HG03457 (cell line): ENCODE data around the gene LTBP2.

Source experiments
- ATAC-seq: cut with Tn5 transposase; IDR thresholded peaks from one replicate; pipeline ENCODE4 v1.9.1; 2021; ENCODE audit warnings: moderate number of reproducible peaks; ENCODE audit not compliant: unreplicated experiment

Gene LTBP2

GRCh38 chr14:74638966-74639365, 26.9 kb upstream of the LTBP2 start:
- no peak for ATAC-seq

DNA sequence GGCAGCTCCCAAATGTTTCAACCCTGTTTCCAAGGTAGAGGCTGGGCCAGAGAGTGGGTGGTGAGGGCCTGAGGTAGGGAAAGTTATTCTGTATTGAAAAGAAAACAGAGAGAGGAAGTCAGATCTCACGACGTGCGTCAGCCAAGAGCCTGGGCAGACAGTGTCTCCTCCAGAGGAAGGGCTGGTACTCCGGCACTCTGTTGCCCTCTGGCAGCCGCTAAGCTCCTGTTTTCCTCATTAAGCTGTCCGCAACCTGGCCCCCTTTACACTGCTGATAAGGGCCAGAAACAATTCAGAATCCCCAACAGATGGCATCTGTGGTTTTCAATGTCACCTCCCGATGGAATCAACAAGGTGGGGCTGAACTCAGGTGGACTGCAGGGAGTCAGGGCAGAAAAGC, 26.0 kb upstream of the LTBP2 start:
- ATAC-seq = no peak

GRCh38 chr14:74637178-74637550, 25.1 kb upstream of the LTBP2 start:
- ATAC-seq = no peak

DNA sequence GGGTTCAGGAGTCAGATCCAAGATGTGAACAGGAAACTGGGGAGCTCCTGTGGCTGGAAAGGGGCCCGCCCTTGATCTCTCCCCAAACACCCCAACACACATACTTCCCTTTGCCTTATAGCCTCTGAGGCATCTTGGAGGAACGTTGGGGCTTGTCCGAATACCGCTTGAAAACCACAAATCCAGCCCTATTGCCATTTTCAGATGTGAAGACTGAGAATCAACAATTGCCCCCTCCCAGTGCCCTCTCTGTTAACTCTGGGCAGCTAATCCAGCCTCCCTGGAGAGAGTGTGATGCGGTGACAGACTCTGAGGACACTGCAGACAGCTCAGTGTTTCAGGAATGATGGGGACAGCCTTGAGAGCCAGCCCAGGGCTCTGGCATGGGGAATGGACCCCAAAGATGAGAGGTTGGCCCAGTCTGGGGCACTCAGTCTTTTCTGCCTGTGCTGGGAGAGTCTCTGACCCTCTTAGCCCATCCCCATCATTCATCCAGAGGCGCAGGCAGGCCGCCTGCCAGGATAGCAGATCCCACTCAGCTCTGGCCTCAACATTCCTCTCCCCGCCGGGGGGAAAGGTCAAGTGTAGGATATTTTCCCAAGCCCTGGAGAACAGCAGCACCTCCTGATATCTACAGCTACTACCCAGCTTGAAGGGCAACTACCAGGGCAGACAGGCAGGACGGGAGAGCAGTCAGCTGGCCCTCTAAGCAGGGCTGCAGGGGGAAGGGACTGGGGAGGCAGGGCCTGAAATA, 24.6 kb upstream of the LTBP2 start:
- ATAC-seq = no peak

DNA sequence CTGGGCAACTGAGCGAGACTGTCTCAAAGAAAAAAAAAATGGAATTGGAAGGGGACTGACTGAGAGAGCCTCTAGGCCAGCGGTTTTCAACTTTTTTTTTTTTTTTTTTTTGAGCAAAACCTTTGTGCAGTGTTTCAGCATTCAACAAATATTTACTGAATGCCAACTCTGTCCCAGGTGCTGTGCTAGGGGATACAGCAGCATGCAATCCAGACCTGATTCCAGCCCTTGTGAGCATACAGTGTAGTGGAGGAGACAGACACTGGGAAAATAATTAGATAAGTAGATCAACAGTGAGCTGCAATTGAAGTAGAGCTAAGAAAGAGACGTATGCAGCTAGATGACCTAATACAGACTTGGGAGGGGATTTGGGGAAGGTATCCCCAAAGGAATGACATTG, 23.8 kb upstream of the LTBP2 start:
- no peak for ATAC-seq

GRCh38 chr14:74634964-74635363, 22.9 kb upstream of the LTBP2 start:
- ATAC-seq = no peak

DNA sequence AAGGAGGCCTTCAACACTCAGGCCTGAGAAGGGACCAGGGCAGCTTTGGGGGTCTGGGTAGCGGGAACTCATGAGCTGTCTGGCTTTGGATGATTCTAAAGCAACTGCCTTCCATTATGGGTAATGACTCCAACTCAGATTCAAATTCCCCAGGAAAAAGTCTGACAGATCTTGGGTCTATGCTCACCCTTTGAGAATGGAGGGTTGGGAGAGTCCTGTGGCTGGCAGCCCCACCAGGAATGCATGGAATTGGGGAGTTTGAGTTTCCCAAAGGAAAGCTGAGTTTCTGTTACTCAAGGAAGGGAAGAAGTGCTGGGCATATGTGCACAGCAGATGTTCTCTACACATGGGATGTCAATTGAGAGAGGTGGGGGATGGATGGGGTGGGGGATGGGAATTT, 22.4 kb upstream of the LTBP2 start:
- ATAC-seq = no peak

DNA sequence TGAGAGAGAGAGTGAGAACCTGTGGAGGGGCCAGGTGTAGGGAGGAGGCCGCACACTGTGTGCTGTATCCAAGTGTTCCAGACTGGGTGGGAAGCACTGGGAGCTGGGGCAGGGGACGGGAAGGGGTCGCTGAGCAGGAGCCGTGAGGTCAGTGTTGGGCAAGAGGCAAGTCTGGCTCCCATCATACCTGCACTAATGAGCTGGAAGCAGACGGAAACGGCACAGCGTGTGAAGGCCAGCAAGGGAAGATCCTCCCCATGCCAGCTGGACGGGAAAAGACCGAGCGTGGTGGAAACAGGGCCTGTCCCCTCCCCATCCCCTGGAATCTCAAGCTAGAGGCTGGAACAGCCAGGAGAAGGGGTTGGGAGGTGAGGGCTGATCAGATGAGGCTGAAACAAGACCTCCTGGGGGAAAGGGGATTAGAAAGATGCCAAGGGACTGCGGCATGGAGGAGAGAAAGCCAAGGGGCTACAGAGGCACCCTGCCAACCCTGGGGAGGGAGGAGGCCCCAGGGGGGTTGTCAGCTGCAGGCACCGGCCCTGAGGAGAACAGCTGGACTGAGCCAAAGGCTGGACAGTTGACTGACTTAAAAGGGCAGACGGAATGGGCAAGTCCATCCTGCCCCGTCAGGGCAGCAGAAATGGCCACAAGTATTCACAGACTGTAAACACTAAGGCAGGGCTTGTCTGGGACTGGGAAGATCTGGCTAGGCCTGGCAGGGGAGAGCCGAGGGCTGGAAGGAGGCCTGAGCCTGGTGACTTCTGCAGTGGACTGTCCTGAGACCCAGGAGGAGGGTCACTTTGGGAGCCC, 19.0 kb upstream of the LTBP2 start:
- ATAC-seq = no peak

- no peak for ATAC-seq
These were observed 16.4 kb upstream of the LTBP2 start for GRCh38 chr14:74628418-74628817.

- no peak for ATAC-seq
These were observed 15.0 kb upstream of the LTBP2 start for GRCh38 chr14:74627076-74627475.

DNA sequence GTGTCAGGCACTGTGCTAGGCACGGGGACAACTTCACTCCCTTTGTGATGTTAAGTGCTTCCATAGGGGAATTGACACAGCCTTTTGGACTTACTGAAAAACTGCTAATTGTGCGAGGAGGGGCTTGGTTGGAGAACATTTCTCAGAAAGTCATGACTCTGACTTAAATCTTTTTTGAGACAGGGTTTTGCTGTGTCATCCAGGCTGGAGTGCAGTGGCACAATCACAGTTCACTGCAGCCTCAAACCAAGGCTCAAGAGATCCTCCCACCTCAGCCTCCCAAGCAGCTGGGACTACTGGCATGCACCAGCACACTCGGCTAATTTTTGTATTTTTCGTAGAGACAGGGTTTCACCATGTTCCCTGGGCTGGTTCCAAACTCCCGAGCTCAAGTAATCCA, 10.2 kb upstream of the LTBP2 start:
- no peak for ATAC-seq

DNA sequence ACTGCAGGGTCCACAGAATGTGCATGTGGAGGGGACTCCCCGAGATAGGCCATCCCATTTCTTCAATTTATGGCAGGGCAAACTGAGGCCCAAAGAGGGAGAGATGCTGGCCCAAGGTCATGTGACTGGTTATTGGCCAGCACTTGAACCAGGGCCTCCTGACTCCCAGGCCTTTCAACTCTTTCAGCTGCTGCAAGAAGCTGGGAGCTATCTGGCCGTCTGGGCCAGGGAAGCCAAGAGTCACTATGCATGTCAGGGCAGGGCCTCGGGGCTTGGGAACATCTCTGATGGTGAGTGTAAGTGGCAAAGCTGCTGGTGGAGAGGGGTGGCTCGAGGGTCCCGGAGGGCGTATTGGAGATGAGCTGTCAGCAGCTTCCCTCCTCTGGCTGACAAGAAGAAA, 9.5 kb upstream of the LTBP2 start:
- no peak for ATAC-seq

- no peak for ATAC-seq
These were observed 8.9 kb upstream of the LTBP2 start for GRCh38 chr14:74620923-74621322.

GRCh38 chr14:74620497-74620921, 8.5 kb upstream of the LTBP2 start:
- ATAC-seq = no peak

DNA sequence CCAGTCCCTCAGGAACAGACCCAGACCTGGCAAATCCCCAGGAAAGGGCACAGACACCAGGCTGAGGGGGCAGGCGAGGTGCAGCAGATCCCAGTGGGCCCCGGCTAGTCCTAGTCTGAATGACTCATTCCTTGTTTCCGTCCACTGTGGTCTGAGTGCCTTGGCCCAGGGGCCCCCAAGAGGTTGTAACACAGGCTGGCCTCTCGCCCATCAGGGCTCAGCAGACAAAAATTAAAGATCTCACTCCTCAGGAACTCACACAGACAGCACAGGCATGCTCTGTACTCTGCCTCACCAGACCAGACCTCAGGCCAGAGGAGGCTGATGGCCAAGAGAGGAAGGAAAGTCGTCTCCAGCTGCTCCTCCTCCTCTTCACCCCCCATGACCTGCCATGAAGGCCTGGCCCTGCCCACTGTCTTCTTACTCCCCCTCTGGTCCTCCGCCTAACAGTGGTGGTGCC, 7.7 kb upstream of the LTBP2 start:
- no peak for ATAC-seq

DNA sequence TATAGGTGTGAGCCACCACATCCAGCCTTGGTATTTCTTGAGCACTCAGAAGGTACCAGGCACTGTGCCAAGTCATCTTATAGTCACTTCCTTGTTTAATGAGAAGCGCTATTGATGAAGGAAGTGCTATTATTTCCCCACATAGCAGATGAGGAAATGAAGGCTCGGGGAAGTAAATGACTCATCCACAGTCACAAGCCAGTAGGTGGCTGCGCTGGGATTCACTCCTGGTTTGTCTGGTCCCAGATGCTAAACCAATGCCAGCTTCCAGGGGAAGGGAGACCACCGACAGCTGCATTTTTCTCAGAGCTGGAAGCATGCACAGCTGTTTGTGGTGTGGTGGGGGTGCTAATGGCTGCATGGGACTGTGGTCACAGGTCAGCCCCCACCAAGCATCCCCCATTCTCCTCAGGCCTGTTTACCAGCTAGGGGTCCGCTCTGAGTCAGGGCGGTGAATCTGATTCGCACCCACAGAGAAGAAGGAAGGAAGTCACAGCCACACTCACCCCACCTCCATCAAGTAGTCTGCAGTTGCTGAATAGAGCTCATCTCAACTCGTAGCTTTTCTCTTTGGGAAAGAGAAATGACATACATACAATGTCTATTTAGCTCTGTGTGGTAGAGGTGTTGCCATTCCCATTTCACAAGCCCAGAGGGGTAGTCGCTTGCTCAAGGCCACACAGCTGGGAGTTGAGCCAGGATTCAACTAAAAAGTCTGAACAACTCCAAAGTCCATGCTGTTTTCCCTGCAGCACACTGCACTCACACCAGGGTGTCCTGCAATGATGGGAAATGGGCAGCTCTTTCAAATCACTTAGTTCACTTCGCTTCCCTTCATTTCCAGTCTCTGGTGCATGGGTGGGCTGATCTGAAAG, 6.3 kb upstream of the LTBP2 start:
- no peak for ATAC-seq

- no peak for ATAC-seq
These were observed 5.1 kb upstream of the LTBP2 start for GRCh38 chr14:74616996-74617700.

DNA sequence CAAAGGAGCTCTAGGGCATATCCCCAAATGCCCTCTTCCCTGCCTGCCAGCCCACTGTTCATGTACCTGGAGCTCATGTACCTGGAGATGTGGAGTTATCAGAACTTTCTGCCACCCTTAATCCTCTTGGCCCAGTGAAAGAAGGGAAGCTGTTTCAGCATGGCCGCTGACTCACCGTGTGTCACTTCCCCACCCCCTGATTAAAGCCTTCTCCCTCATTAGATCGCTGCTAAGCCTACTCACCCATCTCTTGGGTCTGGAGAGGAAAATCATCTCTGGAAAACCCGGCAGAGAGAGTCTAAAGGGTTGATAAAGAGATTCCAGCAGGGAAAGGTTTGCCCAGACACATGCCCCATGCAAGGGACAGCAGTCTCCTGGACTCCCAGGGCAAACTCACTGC, 4.5 kb upstream of the LTBP2 start:
- no peak for ATAC-seq

DNA sequence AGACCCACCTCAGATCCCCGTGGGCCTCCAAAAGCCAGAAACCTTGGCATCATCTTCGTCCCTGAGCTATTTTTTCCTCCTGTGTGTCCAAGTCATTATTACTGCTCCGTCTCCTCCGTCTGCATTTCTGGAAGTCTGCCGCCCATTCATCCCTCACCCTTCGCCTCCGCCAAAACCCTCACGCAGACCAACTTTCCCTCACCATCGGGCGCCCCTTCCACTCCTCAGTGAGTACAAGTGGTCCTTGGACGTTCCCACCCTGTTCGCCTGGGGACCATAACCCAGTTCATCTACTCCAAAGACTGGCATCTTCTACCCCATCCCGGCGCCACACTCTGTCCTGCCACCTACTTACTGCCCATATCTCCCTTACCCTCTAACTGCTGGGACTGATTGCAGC, 3.7 kb upstream of the LTBP2 start:
- no peak for ATAC-seq

DNA sequence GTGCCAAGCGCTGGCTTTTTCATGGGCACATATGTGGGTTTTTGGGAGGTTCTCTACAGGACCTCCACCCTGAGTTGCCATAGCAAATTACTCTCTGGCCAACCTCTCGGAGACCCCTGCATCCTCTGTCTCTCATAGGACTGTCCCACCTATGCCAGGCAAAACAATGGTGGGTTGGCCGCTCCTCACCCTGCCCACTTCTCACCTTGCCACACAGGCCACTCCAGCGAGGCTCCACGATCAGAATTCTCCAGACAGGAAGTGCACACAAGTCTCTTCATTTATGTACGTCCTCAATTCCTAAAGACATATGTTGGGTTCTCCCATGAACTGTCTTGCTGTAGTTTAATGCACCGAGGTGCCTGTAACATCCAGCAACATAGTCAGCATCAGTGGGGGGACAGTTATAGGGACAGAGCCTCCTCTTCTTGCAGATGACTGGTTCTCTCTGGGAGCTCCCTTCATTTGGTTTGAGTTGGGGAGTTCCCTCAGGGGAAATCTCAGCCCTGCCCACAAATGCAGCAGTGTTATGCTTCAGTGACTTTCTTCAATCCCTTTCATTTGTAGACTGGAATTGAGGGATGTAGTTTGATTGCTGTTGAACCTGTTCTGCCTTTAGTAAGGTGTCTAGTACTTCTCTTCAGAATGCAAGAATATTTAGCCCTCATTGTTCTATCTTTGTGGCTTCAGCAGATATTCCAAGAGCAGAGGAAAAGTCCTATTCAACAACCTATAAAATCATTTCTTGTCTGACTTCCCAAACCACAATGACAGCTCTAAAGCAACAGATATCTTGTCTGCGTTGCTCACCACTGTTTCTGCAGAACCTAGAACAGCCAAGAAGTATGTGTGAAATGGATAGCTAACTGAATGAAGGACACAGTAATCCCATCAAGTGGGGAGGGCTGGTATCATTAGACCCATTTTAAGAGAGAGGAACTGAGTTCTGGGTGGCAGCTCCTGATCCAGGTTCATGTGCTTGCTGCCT, 2.8 kb upstream of the LTBP2 start:
- no peak for ATAC-seq
